SHP77 treated with DMSO at 0.1 percent for 48 hours (cell line): ENCODE results near the gene TSPAN32.

Experiments
- DNase-seq: peaks from one replicate; lab custom pipeline; 2025; lab: John Stamatoyannopoulos, UW

Gene TSPAN32

GRCh38 chr11:2289350-2289749 is 12.5 kb upstream of the TSPAN32 start:
- no peak for DNase-seq

GRCh38 chr11:2289859-2290258 is 12.0 kb upstream of the TSPAN32 start:
- no peak for DNase-seq

- DNase-seq, result no peak
Measured at GRCh38 chr11:2290351-2290841, 11.4 kb upstream of the TSPAN32 start.

GRCh38 chr11:2293531-2293971 is 8.3 kb upstream of the TSPAN32 start:
- no peak for DNase-seq

- no peak for DNase-seq
Measured at GRCh38 chr11:2293984-2294925, 7.6 kb upstream of the TSPAN32 start.

- DNase-seq, result no peak
Measured at GRCh38 chr11:2294926-2295290, 6.9 kb upstream of the TSPAN32 start.

GRCh38 chr11:2295971-2296912 is 5.6 kb upstream of the TSPAN32 start:
- no peak for DNase-seq

GRCh38 chr11:2296913-2297622 is 4.7 kb upstream of the TSPAN32 start:
- DNase-seq, result no peak

GRCh38 chr11:2297623-2298030 is 4.2 kb upstream of the TSPAN32 start:
- no peak for DNase-seq

- DNase-seq, result no peak
Measured at GRCh38 chr11:2298131-2298794, 3.5 kb upstream of the TSPAN32 start.

GRCh38 chr11:2298795-2299761 is 2.7 kb upstream of the TSPAN32 start:
- no peak for DNase-seq

GRCh38 chr11:2299773-2300172 is 2.0 kb upstream of the TSPAN32 start:
- no peak for DNase-seq

- no peak for DNase-seq
Measured at GRCh38 chr11:2300290-2300935, 1.4 kb upstream of the TSPAN32 start.

GRCh38 chr11:2300936-2301630 is 730 bp upstream of the TSPAN32 start:
- DNase-seq, result no peak

GRCh38 chr11:2302306-2302895 is 588 bp downstream of the TSPAN32 start:
- DNase-seq, result no peak

GRCh38 chr11:2302896-2303626 is 1.2 kb downstream of the TSPAN32 start:
- no peak for DNase-seq

- DNase-seq, result no peak
Measured at GRCh38 chr11:2303627-2304505, 2.1 kb downstream of the TSPAN32 start.
